ENCODE results near the gene SNCB.
"Not testable (repeated sequence)": the region's sequence is repeated elsewhere in the genome, so short reads cannot be mapped to it uniquely, and the experiment has no call there.

The SNCB gene

DNA sequence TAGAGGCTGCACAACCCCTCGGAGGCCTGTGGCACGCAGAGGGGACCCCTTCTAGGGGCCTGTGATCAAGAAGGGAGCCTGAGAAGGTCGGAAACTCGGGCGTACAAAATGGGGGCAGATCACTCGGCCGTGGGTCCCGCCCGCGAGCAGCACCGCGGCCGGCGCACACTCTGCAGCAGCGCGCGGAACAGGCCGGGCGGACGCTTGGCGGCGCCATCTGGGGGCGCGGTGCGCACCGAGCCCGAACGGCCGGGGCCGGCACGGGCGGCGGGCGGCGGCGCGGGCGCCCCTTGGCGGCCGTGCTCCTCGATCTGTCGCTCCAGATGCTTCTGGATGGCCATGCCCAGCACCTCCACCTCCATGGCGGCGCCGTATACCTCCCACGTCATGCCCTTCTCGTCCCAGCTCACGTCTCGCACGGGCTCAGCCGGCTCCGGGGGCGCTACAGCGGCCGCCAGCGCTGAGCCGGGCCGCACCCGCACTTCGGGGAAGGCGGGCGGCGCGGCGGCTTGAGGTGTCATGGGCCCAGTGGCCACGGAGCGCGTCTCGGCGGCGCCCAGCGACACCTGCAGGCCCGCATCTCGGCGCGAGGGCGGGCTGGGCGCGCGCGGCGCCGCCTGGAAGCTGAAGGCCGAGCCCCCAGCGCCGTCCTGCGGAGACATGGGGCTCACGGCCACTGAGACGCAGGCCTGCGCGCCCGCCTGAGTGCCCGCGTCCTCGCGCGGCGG lies 33.5 kb downstream of the SNCB start:
- no peak for DNase-seq

DNA sequence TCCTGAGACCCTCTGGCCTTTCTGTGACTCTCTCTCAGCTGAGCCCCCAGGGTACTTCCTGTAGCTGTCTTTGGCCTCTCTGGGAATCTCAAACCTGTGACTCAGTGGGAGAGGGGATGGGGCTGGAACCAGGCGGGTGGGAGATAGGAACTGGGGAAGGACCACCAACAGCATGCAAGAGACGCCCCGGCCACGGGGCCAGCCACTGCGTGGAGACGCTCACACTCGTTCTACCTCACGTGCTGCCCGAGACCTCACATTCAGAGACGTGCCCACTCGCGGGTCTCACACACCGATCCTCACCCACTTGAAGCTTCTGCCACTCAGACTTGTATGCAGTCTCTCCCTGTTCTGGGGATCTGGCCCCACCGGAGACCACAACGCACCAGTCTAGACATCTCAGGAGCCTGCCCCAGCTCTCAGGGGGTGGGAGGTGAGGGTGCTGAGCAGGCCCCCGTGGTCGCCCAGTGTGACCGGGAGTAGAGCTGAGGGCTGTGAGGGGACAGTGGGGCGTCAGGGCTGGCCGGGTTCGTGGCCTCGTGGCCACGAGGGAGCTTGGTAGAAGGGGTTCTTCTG lies 34.2 kb downstream of the SNCB start:
- no peak for DNase-seq

DNA sequence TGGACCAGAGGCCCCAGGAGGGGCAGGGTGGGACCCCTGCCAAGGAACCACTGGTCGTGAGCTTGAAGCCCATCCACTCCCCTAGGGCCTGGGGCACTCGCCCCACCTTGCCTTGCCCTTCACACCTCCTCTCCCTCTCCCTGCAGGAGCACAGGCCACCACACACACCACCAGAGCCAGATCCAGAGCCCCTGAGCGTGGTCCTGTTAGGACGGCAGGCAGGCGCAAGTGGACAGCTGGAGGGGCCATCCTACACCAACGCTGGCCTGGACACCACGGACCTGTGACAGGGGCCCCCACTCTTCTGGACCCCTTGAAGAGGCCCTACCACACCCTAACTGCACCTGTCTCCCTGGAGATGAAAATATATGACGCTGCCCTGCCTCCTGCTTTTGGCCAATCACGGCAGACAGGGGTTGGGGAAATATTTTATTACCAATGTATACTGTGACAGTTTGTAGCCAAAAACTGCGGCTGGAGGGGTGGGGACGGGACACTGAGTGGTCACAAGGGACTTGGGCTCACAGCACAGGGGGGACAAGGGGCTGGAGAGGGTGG lies 34.9 kb downstream of the SNCB start:
- DNase-seq: no peak

DNA sequence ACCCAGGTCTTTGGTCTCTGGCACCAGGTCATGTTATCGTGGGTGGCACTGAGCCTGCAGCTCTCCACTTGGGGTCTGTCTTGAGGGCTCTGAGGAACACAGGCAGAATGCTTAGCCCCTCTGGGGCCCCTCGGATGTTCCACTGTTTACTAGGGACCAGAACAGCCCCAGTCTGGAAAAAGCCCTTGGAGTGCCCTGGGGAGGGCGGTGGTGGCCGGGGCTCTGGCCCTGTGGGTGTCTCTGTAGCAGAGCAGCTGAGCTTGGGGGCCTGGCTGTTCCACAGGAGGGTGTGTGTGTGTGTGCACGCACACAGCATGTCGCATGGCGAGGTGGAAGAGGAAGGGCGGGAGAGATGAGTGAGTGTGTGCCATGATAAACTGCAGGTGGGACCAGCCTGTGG lies 35.8 kb downstream of the SNCB start:
- no peak for DNase-seq

DNA sequence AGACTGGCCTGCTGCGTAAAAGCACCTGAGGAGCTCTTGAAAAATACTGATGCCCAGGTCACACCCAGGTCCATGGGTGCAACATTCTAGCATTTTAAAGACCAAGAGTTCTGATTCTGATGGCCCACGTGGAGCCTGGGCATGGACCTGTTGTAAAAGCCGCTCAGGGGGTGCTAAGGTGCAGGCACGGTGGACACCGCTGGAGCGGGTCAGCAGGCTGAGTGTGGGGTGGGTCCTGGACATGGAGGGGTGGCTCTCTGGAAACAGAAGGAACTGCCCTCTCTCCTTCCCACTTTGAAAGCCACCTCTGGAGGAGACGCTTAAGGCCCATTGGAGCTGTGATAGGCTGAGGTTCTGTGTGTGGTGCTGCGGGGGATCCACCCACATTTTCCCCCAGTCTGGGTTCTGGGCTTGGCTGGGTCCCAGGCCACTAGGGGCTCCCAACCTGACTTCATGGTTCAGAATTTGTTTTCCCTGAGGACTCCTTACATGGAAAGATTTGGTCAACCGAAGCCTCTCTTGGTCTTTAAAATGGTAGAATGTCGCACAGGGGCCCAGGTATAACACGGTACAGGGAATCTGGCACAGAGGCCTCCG lies 37.0 kb downstream of the SNCB start:
- no peak for DNase-seq

DNA sequence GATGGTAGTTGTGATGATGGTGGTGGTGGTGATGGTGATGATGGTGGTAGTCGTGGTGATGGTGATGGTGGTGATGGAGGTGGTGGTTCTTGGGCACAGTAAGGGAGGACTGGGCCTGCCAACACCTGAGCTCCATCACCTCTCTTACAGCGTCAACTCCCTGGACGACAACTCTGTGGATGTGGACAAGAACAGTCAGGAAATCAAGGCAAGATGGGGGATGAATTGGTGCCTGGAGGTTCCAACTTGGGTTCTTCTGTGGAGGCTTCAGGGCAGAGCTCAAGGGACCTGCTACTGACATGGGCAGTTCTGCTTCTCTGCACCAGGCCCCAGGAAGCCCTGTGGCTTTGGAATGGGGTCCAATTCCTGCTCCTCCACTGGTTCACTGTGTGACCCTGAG lies 37.8 kb downstream of the SNCB start:
- no peak for DNase-seq

DNA sequence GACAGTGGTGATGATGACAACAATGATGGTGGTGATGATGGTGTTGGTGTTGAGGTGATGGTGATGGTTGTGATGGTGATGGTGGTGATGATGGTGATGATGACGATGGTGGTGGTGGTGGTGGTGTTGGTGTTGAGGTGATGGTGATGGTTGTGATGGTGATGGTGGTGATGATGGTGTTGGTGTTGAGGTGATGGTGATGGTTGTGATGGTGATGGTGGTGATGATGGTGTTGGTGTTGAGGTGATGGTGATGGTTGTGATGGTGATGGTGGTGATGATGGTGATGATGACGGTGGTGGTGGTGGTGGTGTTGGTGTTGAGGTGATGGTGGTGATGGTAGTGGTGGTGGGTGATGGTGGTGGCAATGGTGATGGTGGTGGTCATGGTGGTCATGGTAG lies 38.7 kb downstream of the SNCB start:
- DNase-seq: not testable (repeated sequence)

DNA sequence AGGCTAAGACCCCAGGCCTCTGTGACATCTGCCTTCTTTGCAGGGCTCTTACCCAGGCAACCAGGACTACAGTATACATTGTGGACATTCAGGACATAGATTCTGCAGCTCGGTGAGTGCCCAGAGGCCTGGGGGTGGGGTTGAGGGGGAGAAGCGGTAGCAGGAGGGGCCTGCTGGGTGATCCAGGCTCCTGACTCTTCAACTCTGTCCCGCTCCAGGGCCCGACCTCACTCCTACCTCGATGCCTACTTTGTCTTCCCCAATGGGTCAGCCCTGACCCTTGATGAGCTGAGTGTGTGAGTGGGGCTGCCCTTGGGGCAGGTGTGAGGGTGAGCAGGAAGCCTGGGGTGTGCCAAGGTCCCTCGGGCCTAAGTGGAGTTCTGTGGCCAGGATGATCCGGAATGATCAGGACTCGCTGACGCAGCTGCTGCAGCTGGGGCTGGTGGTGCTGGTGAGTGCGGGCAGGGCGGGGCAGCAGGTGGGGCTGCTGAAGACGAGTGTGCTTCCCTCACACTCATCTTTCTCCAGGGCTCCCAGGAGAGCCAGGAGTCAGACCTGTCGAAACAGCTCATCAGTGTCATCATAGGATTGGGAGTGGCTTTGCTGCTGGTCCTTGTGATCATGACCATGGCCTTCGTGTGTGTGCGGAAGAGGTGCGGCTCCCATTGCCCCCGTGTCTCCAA lies 40.2 kb downstream of the SNCB start:
- no peak for DNase-seq

DNA sequence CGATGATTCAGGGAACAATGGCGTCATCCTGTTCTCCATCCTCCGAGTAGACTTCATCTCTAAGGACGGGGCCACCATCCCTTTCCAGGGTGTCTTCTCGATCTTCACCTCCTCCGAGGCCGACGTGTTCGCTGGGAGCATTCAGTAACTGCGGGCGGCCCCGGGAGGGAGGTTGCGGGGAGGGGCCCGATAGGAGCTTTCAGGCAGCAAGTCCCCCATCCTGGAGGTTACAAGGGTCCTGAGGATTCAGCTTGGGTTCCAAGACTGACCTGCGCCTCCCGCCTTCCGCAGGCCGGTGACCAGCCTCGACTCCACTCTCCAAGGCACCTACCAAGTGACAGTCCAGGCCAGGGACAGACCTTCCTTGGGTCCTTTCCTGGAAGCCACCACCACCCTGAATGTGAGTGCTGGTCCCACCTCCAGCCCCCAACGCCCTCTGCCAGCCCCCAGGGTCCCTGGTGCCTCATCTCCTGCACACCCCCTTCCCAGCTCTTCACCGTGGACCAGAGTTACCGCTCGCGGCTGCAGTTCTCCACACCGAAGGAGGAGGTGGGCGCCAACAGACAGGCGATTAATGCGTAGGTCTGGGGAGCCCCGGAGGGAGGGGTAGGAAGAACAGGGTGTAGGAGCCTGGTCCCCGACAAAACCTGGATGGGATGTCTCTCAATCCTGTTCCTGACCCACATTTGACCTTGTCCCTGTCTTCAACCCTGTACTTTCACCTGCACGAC lies 41.1 kb downstream of the SNCB start:
- DNase-seq: no peak

DNA sequence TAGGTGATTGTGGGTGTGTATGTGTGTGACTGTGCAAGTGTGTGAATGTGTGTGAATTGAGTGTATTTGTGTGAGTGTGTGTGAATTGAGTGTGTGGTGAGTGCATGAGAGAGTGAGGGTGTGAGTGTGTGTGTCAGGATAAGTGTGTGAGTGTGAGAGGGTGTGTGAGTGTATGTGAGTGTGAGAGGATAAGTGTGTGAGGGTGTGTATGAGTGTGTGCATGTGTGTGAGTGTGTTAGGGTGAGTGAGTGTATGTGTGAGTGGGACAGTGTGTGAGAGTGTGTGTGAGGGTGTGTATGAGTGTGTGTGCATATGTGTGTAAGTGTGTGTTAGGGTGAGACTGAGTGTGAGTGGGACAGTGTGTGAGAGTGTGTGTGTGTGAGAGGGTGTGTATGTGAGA lies 42.0 kb downstream of the SNCB start:
- no peak for DNase-seq

DNA sequence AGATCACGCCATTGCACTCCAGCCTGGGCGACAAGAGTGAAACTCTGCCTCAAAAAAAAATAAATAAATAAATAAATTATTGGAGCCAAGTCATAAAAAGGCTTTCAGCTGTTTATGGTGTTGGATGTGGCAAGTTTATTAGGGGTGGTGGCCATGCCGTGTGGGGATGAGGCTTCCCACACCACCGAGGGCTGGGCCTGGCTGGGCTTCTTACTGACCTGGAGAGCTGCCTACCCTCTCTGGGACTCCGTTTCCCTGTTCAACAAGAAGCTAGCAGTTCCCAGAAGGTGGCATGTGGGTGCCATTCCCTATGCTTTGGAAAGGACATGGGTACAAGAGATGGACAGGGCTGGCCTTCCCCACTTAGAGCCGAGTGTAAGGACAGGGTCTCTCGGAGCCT lies 42.9 kb downstream of the SNCB start:
- no peak for DNase-seq

DNA sequence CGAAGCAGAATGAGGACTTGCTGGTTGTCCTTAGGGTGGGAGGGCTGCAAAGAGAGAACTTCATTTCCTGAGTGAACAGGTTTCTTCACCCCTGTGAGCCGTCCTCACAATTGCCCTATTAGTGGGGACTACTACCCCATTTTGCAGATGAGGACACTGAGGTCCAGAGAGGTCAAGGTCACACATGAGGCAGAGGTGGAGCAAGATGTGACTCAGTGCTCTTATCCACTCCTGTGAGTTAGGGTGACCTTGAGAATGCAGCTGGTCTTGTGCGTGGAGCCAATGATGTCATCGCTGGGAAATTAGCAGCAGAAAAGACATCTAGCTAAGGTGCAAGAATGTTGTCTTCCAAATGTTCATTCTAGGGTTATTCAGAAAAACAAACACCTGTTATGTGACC lies 47.3 kb downstream of the SNCB start:
- no peak for DNase-seq

DNA sequence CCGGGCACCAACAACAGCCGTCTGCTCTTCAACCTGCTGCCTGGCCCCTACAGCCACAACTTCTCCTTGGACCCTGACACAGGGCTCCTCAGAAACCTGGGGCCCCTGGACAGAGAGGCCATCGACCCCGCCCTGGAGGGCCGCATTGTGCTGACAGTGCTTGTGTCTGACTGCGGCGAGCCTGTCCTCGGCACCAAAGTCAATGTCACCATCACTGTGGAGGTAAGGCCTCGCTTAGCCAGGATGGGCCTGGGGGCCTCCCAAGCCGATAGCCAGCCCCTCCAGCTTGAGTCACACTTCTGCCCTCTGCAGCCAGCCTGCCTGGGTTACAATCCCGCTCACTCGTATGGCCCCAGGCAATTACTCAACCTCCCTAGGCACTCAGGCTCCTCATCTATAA lies 49.0 kb downstream of the SNCB start:
- DNase-seq: no peak

DNA sequence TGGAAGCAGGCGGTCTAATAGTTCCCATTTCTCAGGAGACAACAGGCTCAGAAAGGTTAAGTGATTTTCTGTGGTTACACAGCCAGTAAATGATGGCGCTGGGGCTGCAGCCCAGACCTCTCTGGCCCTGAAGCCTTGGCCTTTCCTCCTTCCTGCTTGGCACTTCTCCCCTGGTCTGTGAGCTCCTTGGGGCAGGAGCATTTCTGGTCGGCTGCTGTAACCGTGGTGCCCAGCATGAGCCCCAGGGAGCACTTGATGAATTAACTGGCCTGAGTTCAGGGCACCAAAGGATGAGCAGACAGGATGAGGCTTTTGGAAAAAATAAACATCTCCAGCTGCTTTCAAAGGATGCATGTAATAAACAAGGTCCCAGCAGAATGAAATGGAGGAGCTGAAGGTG lies 51.0 kb downstream of the SNCB start:
- no peak for DNase-seq

DNA sequence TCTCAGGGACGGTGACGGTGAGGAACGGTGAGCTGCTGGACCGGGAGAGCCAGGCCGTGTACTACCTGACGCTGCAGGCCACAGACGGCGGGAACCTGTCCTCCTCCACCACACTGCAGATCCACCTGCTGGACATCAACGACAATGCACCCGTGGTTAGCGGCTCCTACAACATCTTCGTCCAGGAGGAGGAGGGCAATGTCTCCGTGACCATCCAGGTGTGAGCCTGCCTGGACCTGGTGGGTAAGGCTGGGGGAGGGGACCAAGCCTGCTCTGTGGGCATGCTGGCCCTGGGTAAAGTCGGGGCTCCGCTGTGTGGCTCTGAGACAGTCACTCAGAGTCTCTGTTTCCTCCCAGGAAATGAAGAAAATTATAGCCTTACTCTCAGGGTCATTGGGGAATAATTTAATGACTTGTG lies 51.9 kb downstream of the SNCB start:
- no peak for DNase-seq

DNA sequence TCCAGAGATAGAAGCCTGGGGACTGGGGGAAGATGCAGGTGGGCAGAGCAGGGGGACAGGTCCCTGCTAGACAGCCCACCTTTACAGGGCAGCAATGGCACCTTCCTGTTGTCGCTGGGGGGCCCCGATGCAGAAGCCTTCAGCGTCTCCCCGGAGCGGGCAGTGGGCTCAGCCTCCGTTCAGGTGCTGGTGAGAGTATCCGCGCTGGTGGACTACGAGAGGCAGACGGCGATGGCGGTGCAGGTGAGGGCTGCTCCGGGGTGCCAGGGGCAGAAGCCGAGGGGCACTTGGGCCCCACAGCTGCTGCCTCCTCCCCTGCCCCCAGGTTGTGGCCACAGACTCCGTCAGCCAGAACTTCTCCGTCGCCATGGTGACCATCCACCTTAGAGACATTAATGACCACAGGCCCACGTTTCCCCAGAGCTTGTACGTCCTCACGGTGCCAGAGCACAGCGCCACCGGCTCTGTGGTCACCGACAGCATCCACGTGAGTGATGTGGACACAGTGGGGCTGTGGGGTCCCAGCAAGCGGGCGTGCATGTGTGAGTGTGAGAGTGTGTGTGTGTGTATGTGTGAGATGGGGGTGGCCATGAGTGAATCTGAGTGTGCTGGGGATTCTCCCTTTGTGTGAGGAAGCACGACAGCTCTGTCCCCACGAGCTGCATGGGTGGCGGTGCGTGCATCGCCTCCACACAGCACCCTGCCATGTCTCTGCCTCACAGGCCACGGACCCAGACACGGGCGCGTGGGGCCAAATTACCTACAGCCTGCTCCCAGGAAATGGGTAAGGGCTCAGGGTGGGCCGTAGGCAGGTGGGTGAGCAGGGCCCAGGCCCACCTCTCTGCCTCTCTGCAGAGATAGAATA lies 52.8 kb downstream of the SNCB start:
- no peak for DNase-seq

DNA sequence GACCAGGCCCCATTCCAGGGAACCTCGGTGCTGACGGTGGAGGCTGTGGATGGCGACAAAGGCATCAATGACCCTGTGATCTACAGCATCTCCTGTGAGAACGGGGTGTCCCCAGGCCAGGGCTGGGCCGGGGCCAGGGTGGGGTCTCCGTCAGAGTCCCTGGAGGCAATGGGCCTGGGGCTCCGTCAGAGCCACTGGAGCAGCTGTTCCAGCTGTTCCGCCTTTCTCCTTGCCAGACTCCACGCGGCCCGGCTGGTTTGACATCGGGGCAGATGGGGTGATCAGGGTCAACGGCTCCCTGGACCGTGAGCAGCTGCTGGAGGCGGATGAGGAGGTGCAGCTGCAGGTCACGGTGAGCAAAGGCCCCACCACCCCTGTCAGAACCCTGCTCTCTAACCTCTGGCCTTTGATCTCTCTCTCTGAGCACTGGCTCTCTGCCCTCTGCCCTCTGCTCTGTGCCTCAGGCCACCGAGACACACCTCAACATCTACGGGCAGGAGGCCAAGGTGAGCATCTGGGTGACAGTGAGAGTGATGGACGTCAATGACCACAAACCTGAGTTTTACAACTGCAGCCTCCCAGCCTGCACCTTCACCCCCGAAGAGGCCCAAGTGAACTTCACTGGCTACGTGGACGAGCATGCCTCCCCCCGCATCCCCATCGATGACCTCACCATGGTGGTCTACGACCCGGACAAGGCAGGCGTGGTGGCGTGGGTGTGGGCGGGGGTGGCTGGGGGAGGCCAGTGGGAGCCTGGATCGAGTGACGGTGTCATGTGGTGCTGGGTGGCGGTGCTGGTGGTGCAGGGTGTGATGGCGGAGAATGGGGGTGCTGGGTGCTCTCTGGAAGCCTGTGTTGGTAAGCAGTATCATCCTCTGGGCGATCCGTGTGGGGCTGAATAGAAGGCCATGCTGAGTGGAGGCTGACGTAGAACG lies 54.6 kb downstream of the SNCB start:
- no peak for DNase-seq

DNA sequence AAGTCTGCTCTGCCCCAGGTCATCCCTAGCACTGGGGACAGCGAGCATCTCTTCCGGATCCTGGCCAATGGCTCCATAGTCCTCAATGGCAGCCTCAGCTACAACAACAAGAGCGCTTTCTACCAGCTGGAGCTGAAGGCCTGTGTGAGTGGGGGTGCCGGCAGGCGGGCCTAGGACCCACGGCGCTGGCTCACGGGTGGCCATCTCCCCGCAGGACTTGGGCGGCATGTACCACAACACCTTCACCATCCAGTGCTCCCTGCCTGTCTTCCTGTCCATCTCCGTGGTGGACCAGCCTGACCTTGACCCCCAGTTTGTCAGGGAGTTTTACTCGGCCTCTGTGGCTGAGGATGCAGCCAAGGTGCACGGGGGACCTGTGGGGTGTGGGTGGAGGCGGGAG lies 55.3 kb downstream of the SNCB start:
- DNase-seq: no peak

DNA sequence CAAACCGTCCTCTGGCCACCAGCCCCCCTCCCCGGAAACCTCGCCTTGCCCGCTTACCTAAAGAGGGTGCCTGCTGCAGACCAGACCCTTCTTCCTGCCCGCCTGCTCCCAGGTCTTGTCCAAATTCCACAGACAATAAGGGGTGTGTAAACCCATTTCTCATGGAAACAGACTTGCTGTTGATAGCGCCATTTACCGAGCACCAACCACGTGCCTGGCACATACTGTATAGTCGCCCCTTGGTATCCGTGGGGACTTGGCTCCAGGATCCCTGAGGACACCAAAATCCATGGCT lies 56.1 kb downstream of the SNCB start:
- no peak for DNase-seq

DNA sequence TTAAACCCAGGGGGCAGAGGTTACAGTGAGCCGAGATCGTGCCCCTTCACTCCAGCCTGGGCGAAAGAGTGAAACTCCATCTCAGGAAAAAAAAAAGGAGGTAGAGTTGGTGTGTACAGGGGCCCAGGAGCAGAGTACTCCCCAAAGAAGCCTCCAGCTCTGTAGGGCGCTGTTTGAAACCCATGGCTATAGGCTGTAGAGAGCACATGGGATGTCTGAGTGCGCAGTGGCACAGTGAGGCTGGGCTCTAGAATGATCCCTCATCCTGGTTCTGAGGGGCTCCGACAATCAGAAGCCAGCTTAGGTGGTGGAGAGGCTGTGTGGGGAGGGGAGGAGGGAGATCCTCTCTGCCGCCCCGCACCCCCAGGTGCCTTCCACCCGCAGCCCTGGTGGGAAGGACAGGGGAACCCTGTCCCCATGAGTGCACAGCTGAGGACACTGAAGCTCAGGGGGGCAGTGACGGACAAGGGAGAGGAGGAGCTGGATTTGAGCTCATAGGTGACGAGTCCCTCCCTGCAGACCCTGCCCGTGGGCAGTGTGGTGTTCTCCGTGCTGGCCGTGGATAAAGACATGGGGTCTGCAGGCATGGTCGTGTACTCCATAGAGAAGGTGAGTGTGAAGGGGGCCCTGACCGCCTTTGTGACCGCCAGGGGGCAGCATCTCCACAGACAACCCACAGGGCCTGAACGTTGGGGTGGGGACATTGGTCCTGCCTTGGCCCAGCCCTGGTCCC lies 56.6 kb downstream of the SNCB start:
- no peak for DNase-seq

Measured in NCI-H2171 treated with DMSO at 0.1 percent for 48 hours (cell line).